HUES48 (cell line): ENCODE data around the gene CFAP65.

Experiments
- H3K27ac ChIP-seq: one replicate; pipeline ENCODE4 v1.7.0; 2013; ENCODE audit warnings: low read depth, low read length, inconsistent platforms
- H3K27me3 ChIP-seq: 2 replicates; pipeline ENCODE4 v1.6.1; 2013; ENCODE audit warnings: mild to moderate bottlenecking, low read length; ENCODE audit not compliant: control insufficient read depth, insufficient read depth
- H3K36me3 ChIP-seq: 2 replicates; pipeline ENCODE4 v1.6.1; 2013; ENCODE audit warnings: low read length; ENCODE audit not compliant: control insufficient read depth, insufficient read depth
- H3K4me1 ChIP-seq: 2 replicates; pipeline ENCODE4 v1.6.1; 2013; ENCODE audit warnings: mild to moderate bottlenecking, low read length; ENCODE audit not compliant: control insufficient read depth, insufficient read depth
- H3K4me3 ChIP-seq: 2 replicates; pipeline ENCODE4 v1.5.1; 2013; ENCODE audit warnings: mild to moderate bottlenecking, low read depth, low read length
- H3K9ac ChIP-seq: 2 replicates; pipeline ENCODE4 v1.6.1; 2013; ENCODE audit warnings: mild to moderate bottlenecking, low read depth, low read length, moderate library complexity
- H3K9me3 ChIP-seq: 2 replicates; pipeline ENCODE4 v1.6.1; 2013; ENCODE audit warnings: low read length; ENCODE audit not compliant: control insufficient read depth, insufficient read depth

CFAP65 gene

DNA sequence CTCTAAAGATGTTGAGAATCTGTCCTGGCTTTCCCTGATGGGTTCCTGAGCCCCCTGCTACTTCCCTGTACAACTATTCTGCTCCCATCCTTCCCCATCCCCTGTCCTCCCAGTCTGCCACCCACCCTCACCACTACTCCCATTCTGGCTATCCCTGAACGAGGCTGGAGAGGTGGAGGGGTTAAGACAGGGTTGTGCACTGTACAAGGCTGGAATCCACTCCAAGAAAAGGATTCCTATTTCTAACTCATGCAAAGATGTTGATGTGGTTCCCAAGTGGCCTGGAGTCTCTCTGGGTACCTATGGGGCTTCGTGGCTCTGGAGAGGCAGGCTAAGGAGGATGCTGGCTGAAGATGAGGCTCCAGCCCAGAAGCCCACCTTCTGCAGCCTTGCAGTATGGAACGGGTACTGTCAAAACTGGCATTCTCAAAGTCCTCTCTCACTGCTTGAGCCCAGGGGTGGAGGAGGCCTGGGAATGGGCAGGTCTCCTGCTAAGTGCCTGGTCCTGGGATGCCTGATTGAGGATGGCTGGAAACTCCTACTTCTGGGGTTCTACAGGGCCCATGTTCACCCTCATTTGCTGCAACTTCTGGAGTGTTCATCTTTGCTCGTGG, 55.1 kb downstream of the CFAP65 start:
- Histone ChIP-seq H3K27ac (no peak overlapping the region), H3K4me1 (no peaks in the 10 kb centered on the region; the same call in 1 of the 2 replicates), H3K9me3 (no peaks in the 10 kb centered on the region), H3K9ac (no peak overlapping the region), H3K4me3 (no peak overlapping the region), H3K36me3 (no peaks in the 10 kb centered on the region), H3K27me3 (peaks cover 100% of the 10 kb centered on the region)

DNA sequence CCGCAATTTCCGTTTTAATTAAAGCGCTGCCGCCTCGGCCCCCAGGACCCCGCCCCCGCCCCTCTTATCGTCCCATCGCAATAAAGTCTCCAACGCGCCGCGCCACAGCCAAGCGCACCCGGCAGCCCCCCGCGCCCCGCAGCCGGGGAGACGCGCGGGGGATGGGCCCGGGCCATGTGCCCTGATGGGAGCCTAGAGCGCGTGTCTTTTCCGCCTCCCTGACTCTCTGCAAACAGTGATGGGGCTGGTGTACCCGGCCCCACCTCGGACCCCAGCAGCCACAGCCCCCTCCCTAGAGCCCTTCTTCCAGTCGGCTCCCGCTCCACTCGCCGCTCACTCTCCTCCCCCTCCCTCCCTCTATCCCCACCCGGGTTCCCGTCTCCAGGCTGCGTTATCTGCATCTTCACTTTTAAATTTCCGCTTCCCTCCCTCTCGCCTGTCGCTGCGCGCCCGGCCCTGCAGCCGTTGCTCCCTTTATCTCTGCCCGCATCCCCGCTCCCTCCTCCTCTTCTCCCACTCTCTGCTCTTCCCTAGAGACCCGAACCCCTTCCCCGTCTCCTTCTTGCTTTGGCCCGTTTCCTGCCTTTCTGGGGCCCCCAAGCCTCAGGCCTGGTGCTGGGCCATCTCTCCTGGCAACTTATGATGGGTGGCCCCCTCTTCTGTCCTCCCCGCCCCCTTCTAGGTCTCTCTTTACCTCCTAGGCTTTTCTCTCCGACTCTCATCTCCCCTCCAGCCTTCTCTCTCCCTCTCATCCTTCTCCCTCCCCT, 55.8 kb downstream of the CFAP65 start:
- Histone ChIP-seq H3K36me3 (no peaks in the 10 kb centered on the region), H3K9me3 (no peaks in the 10 kb centered on the region), H3K27ac (no peak overlapping the region), H3K9ac (no peak overlapping the region), H3K4me3 (no peak overlapping the region; the same call in 1 of the 2 replicates), H3K4me1 (no peaks in the 10 kb centered on the region; the same call in 1 of the 2 replicates), H3K27me3 (peaks cover 99% of the 10 kb centered on the region)

DNA sequence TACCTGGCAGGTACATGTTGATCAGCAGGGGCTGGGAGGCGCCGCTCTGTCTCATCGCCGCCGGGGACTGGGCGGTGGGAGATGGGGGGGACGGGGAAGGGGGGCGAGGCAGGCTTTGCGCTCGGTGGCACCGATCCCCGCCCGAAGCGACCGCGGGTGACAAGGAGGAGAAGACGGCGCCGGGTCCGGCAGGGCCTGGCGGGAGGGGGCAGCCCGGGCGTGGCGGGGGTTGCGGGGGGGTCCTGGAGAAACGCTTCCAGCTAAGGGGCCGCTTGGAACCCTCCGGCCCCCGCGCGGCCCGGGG, 56.3 kb downstream of the CFAP65 start, which contains the start of gene FEV:
FEV (minus strand) TSS at position 164 of the 304 bp plus-strand sequence; CDS start at position 55, 109 bp downstream.
- Histone ChIP-seq H3K36me3 (no peaks in the 10 kb centered on the region), H3K27ac (no peak within 1 kb of the TSS), H3K4me1 (no peaks in the 10 kb centered on the region; the same call in 1 of the 2 replicates), H3K9ac (no peak within 1 kb of the TSS), H3K9me3 (no peaks in the 10 kb centered on the region), H3K27me3 (peaks cover 98% of the 10 kb centered on the region), H3K4me3 (peak within 1 kb of the TSS; percentile 41; the same call in 1 of the 2 replicates)

DNA sequence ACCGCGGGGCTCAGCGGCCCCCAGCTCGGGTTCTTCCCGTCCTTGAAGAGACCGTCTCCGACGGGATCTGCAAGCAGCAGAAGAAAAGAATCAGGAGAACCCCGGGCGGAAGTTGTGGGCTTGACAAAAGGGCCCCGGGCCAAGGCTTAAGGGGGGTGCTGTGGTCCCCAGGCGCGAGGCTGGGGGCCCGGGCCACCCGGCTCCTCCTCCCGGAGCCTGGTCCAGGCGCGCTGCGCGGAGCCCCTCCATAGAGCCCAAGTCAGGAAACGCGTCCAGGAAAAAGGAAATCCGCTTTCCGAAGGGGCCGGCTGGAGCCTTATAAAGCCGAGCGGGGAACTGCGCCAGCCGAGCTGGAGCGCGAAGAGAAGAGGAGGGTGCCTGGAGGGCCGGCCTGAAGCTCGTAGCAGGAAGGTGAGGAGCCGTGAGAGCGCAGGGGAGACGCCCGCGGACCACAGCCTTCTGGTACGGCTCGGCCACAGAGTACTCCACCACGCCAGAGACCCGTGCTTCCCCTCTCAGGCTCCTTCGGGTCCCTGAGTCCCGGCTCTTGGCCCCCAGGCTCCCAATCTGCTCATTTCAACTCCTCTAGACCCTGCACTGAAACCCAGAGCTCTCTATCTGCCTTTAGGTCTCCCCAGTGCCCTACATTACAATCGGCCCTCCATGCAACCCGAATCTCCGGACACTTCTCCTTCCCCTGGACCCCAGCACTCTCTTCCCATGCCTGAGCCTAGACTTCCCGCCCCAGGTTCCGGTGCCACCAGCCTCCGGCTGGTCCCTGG, 56.9 kb downstream of the CFAP65 start:
- Histone ChIP-seq H3K36me3 (no peaks in the 10 kb centered on the region), H3K4me3 (peak overlapping the region; percentile 41; the same call in 1 of the 2 replicates), H3K9me3 (no peaks in the 10 kb centered on the region), H3K9ac (no peak overlapping the region), H3K27ac (no peak overlapping the region), H3K27me3 (peaks cover 98% of the 10 kb centered on the region), H3K4me1 (no peaks in the 10 kb centered on the region; the same call in 1 of the 2 replicates)

DNA sequence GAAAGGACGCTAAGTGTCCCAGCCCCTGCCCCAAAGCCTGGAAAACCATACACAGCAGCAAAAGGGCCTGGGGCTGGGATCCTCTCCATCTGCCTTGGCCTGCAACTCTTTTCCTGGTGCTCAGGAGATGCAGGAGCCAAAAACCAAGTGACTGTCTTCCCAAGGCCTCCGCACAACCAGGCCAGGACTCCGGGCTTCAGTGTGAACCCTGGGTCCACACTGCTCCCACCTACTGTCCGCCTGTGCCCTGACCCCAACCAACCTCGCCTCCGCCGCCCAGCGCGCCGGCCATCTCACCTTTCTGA, 57.4 kb downstream of the CFAP65 start:
- Histone ChIP-seq H3K4me3 (no peak overlapping the region), H3K9ac (no peak overlapping the region), H3K4me1 (no peaks in the 10 kb centered on the region; the same call in 1 of the 2 replicates), H3K9me3 (no peaks in the 10 kb centered on the region), H3K36me3 (no peaks in the 10 kb centered on the region), H3K27me3 (peaks cover 97% of the 10 kb centered on the region), H3K27ac (no peak overlapping the region)

DNA sequence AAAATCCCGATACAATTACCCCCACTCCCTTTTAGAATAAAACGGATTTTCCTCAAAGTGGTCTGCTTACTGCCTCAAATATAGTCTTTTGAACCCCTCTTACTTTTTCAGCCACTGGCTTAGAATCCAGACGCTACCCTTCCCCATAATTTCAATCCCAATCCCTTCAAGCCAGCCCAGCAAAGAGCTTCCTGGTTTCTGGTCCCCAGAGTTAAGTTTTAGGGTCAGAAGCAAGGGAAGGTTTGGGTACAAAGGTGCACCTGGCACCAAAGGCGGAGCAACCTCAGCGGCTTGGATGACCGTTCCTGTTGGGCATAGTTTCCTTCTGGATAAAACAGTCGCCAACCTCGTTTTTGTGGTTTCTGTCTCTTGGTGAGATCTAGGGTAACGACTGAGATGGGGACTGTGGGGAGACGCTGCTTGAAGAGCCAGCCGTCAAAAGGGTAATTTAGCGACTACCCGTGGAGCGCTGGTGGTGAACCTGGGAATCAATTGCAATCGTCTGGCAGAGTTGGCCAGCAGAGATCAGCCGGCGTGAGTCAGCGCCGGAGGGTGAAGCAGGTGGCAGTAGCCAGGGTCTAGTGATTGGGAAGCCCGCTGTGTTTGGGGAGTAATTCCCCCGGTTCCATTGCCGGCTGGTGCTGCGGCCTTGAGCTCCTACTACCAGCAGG, 57.9 kb downstream of the CFAP65 start:
- H3K36me3 ChIP-seq = no peaks in the 10 kb centered on the region
- H3K4me3 ChIP-seq = no peak overlapping the region
- peaks cover 97% of the 10 kb centered on the region for H3K27me3 ChIP-seq
- no peak overlapping the region for H3K27ac ChIP-seq
- H3K4me1 ChIP-seq = no peaks in the 10 kb centered on the region; the same call in 1 of the 2 replicates
- H3K9ac ChIP-seq = no peak overlapping the region
- H3K9me3 ChIP-seq = no peaks in the 10 kb centered on the region

DNA sequence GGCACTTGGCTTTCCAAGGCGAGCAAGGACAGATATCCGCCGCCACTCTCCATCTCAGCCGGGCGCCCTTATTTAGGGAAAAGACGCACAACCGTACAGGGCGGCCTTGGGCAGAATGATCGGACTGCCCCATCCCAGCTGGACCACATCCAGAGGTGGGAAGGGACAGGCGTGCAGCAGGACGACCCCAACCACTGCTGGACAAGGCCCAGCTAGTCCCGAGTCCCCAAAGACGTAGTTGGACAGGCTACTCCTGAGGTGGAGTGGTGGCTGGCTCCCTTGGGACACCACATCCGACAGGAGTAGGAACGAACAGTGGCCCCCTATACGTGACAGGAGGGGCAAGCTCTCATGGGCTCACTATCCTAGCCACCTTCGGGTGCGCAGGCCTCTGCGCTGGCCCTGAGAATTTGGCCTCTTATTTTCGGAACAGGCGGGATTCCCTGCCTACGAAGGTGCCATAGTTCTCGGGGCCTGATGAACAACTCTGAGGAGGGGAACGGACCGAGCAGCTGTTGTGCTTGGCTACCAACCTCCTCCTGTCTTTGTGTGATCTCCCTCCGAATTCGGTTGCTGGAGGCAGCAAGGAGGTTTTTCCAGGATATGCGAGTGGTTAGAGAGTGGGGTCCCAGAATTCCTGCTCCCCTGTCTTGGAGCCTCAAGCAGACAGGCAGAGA, 58.6 kb downstream of the CFAP65 start:
- no peak overlapping the region for H3K4me3 ChIP-seq
- no peaks in the 10 kb centered on the region for H3K36me3 ChIP-seq
- no peak overlapping the region for H3K9ac ChIP-seq
- H3K27ac ChIP-seq = no peak overlapping the region
- no peaks in the 10 kb centered on the region for H3K9me3 ChIP-seq
- no peaks in the 10 kb centered on the region; the same call in 1 of the 2 replicates for H3K4me1 ChIP-seq
- H3K27me3 ChIP-seq = peaks cover 97% of the 10 kb centered on the region

DNA sequence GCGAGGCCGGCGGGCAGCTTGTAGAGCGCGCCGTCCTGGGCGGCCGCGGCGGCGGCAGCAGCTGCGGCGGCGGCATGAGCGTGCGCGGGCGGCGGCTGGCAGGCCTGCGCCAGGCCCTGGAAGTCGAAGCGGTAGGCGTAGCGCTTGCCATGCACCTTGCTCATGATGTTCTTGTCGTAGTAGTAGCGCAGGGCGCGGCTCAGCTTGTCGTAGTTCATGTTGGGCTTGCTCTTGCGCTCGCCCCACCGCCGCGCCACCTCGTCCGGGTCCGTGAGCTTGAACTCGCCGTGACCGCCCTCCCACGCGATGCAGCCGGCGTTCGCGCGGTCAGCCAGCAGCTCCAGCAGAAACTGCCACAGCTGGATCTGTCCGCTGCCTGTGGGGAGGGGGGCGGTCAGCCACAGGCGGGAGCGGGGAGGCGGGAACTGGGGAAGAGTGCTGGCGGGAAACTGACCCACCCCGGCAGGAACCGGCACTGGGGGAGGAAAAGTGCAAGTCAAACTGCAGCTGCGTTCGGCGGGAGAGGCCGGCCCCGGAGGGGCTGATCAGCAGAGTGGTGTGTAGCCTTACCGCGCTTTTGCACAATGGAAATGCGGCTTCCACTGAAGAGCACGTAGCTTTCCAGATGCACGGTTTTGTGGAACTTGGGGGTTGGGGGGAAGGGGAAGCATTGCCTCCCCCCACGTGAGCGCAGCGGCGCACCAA, 59.3 kb downstream of the CFAP65 start:
- Histone ChIP-seq H3K27me3 (peaks cover 97% of the 10 kb centered on the region), H3K27ac (no peak overlapping the region), H3K36me3 (no peaks in the 10 kb centered on the region), H3K9ac (no peak overlapping the region), H3K4me1 (no peaks in the 10 kb centered on the region; the same call in 1 of the 2 replicates), H3K4me3 (no peak overlapping the region), H3K9me3 (no peaks in the 10 kb centered on the region)

DNA sequence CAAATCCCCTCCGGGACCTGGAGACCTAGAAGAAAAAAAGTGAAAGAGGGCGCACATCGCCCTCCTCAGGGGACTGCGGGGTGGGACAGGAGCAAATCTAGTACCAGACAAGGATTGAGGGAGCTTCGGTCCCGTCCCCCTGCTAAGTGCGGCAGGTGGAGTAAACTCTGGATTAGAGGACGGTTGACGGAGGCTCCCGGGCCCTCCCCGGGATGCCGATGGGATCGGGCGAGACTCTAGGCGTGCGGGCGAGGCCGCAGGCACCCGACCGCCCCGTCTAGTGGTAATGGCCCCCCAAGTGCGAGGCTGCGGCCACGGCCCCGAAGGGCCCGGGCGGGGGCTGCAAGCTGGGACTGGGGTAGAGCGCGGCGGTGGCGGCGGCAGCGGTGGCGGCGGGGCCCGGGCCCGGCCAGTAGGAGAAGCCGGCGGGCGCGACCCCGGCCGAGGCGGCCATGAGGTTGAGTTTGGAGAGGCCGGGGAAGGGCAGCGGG, 59.9 kb downstream of the CFAP65 start:
- H3K4me3 ChIP-seq = no peak overlapping the region
- H3K27me3 ChIP-seq = peaks cover 97% of the 10 kb centered on the region
- H3K27ac ChIP-seq = no peak overlapping the region

More for the DNA sequence above, 59.9 kb downstream of the CFAP65 start:
- Histone ChIP-seq H3K9me3 (no peaks in the 10 kb centered on the region), H3K36me3 (no peaks in the 10 kb centered on the region), H3K4me1 (no peaks in the 10 kb centered on the region; the same call in 1 of the 2 replicates), H3K9ac (no peak overlapping the region)
